MCF 10A (cell line): ENCODE results near the gene NKX2-8. TPM values are rescaled to one million over a fixed set of nuclear protein-coding genes. Genes with fewer than 3 reads are reported as not detected.
A peak's percentile ranks its signal among the peaks of the same experiment; 100 is the strongest.
"Not testable (repeated sequence)": the region's sequence is repeated elsewhere in the genome, so short reads cannot be mapped to it uniquely, and the experiment has no call there.

Source experiments
- BruUV-seq: library from RNA; stranded (reverse); fragments of 400-500 nt; replicated peaks from 2 replicates; lab custom pipeline; 2021; lab: Mats Ljungman, UMichigan
- CTCF ChIA-PET: fragments of 300-600 bp; sonication (Branson Sonifier 250); formaldehyde crosslinking; extraction: SDS; loops from one replicate; lab custom pipeline; 2021; ENCODE audit warnings: antibody characterized with exemption, inconsistent platforms; lab: Yijun Ruan, JAX
- POLR2A ChIA-PET: fragments of 300-600, 350-650 bp; sonication (Branson Sonifier 250); formaldehyde crosslinking; extraction: SDS; loops from one replicate; lab custom pipeline; 2020; ENCODE audit warnings: antibody characterized with exemption, inconsistent platforms; lab: Yijun Ruan, JAX
- DNase-seq: peaks from one replicate; pipeline ENCODE4 v3.0.0-alpha.2; 2018; ENCODE audit not compliant: unreplicated experiment
- H3K27ac Mint-ChIP-seq: one replicate; pipeline ENCODE4 v1.8.0; 2022; ENCODE audit warnings: mild to moderate bottlenecking, low read depth, mixed read lengths; ENCODE audit not compliant: unreplicated experiment
- H3K27me3 Mint-ChIP-seq: one replicate; pipeline ENCODE4 v1.8.0; 2022; ENCODE audit warnings: mixed read lengths; ENCODE audit not compliant: insufficient read depth, unreplicated experiment
- H3K36me3 Mint-ChIP-seq: one replicate; pipeline ENCODE4 v1.8.0; 2022; ENCODE audit warnings: mild to moderate bottlenecking, moderate library complexity, mixed read lengths; ENCODE audit not compliant: insufficient read depth, unreplicated experiment
- H3K4me1 Mint-ChIP-seq: one replicate; pipeline ENCODE4 v1.8.0; 2022; ENCODE audit warnings: mixed read lengths; ENCODE audit not compliant: insufficient read depth, unreplicated experiment
- H3K4me3 Mint-ChIP-seq: one replicate; pipeline ENCODE4 v1.8.0; 2022; ENCODE audit warnings: mild to moderate bottlenecking, moderate library complexity, mixed read lengths; ENCODE audit not compliant: unreplicated experiment
- H3K9me3 Mint-ChIP-seq: one replicate; pipeline ENCODE4 v1.8.0; 2022; ENCODE audit warnings: mixed read lengths; ENCODE audit not compliant: unreplicated experiment
- intact Hi-C: fragments of 100-400 bp; cut with micrococcal nuclease; formaldehyde crosslinking; loops from 2 replicates; pipeline ENCODE4 v1.14.1; 2022
- total RNA-seq: library from RNA; stranded (reverse); gene quantifications from 2 replicates; pipeline ENCODE4 v1.2.3, GENCODE V29; 2022
- TF ChIP-seq, protein P1 (sequence below): fragments of 200-600 bp; IDR thresholded peaks from one replicate; pipeline ENCODE4 v1.8.0; 2022; ENCODE audit warnings: antibody characterized with exemption, mild to moderate bottlenecking; ENCODE audit not compliant: unreplicated experiment

The NKX2-8 gene
- total RNA-seq, 1 experiment from 2014 or later: 4.8 TPM

DNA sequence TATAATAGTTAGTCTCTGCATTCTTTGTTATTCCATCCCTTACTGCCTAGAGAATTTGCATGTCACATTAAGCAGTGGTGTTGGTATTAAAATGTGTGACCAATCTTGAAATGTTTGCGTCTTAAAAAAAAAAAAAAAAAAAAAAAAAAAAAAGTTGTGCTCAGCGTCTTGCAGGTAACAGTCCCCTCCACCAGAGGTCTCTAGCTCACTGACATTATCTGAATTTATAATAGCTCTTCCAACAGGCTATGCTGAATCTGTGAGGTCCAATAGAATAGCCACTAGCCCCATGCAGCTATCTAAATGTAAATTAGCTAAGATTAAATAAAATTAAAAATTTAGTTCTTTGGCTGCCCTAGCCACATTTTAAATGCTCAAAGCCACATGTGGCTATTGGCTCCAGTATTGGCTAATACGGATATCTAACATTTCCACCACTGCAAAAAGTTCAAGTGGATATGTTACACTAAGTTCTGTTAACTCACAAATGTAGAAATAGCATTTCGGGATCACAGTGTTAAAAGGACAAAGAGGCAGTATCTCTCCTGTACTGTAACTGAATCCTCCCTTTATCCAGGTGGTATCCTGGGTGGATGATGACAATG lies 28.7 kb downstream of the NKX2-8 start:
- H3K4me3 Mint-ChIP-seq: no peak overlapping the region
- no peaks in the 10 kb centered on the region for H3K9me3 Mint-ChIP-seq
- TF ChIP-seq, protein P1, sequence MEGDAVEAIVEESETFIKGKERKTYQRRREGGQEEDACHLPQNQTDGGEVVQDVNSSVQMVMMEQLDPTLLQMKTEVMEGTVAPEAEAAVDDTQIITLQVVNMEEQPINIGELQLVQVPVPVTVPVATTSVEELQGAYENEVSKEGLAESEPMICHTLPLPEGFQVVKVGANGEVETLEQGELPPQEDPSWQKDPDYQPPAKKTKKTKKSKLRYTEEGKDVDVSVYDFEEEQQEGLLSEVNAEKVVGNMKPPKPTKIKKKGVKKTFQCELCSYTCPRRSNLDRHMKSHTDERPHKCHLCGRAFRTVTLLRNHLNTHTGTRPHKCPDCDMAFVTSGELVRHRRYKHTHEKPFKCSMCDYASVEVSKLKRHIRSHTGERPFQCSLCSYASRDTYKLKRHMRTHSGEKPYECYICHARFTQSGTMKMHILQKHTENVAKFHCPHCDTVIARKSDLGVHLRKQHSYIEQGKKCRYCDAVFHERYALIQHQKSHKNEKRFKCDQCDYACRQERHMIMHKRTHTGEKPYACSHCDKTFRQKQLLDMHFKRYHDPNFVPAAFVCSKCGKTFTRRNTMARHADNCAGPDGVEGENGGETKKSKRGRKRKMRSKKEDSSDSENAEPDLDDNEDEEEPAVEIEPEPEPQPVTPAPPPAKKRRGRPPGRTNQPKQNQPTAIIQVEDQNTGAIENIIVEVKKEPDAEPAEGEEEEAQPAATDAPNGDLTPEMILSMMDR: peak; percentile 56
- H3K36me3 Mint-ChIP-seq: no peaks in the 10 kb centered on the region
- POLR2A ChIA-PET: interaction anchor here (0.6 to 1.2 kb wide), 10 partner anchors 11 to 596 kb away, joined by 3 to 10 read pairs (median 4); partner anchors contain the start of gene MBIP
- peak; percentile 61 for DNase-seq
- CTCF ChIA-PET: interaction anchor here (0.5 to 7.5 kb wide), 82 partner anchors 8 to 1977 kb away, joined by 3 to 157 read pairs (median 4); partner anchors contain the start of genes NKX2-8 and SLC25A21
- no peaks in the 10 kb centered on the region for H3K27me3 Mint-ChIP-seq
- intact Hi-C loops: loop anchor here (1.0 to 2.0 kb wide), 4 partner anchors 52 to 597 kb away; no protein-coding TSS in a partner anchor
- no TSS peak for BruUV-seq
- H3K4me1 Mint-ChIP-seq: peaks cover 5% of the 10 kb centered on the region
- H3K27ac Mint-ChIP-seq: no peak overlapping the region

DNA sequence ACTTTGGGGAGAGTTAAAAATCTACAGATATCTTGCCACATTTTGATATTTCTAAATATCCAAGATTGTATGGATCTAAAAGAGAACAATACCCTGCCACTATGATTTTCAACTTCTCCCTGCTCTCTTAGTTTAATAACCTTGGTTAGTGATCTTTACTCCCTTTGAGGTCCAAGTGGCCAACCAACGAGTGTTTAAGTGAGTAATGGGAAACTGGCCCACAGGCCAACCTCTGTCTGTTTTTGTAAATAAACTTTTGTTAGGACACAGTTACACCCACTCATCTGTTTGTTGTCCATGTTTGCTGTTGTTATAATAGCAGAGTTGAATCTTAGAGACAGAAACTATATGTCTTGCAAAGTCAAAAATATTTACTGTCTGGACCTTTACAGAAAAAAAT lies 31.5 kb downstream of the NKX2-8 start:
- Mint-ChIP-seq H3K4me3 (no peak overlapping the region), H3K27ac (no peak overlapping the region), H3K27me3 (no peaks in the 10 kb centered on the region), H3K4me1 (no peaks in the 10 kb centered on the region), H3K9me3 (no peaks in the 10 kb centered on the region), H3K36me3 (no peaks in the 10 kb centered on the region)
- CTCF ChIA-PET: interaction anchor here (1.2 to 7.5 kb wide), 2 partner anchors 54 to 600 kb away, joined by 5 to 117 read pairs; no protein-coding TSS in a partner anchor
- intact Hi-C loops: no loop called here
- POLR2A ChIA-PET: no interaction called here
- DNase-seq: no peak
- no TSS peak for BruUV-seq
- TF ChIP-seq, protein P1: no peak

GRCh38 chr14:36544280-36544679 lies 38.1 kb downstream of the NKX2-8 start:
- intact Hi-C loops, H3K4me3 Mint-ChIP-seq, H3K9me3 Mint-ChIP-seq, H3K36me3 Mint-ChIP-seq, H3K27me3 Mint-ChIP-seq, H3K27ac Mint-ChIP-seq, DNase-seq, BruUV-seq, H3K4me1 Mint-ChIP-seq: not testable (repeated sequence)
- ChIA-PET POLR2A (interaction anchor here (0.6 to 1.4 kb wide), 2 partner anchors 11 to 509 kb away, joined by 3 read pairs; no protein-coding TSS in a partner anchor), CTCF (interaction anchor here (0.7 to 4.4 kb wide), 5 partner anchors 10 to 375 kb away, joined by 3 to 48 read pairs (median 3); no protein-coding TSS in a partner anchor)

- CTCF ChIA-PET: interaction anchor here (0.5 to 4.0 kb wide), 10 partner anchors 10 to 658 kb away, joined by 3 to 28 read pairs (median 3); partner anchors contain the start of gene NKX2-1
- no TSS peak for BruUV-seq
- no peak overlapping the region for H3K4me3 Mint-ChIP-seq
- H3K9me3 Mint-ChIP-seq: no peaks in the 10 kb centered on the region
- H3K36me3 Mint-ChIP-seq: peaks cover 5% of the 10 kb centered on the region
- POLR2A ChIA-PET: no interaction called here
- no peak overlapping the region for H3K27ac Mint-ChIP-seq
- H3K4me1 Mint-ChIP-seq: no peaks in the 10 kb centered on the region
- H3K27me3 Mint-ChIP-seq: peaks cover 45% of the 10 kb centered on the region
- TF ChIP-seq, protein P1: no peak
- intact Hi-C loops: no loop called here
- DNase-seq: no peak
Observed at GRCh38 chr14:36538051-36538450, 44.4 kb downstream of the NKX2-8 start.

Other genes starting within 250 kb of the NKX2-8 start
- gene NKX2-1, start 62.4 kb downstream of the NKX2-8 start, total RNA-seq: not detected in 2 replicates
- 5.5 and 7.3 TPM in 2 replicates for gene PAX9, start 79.2 kb upstream of the NKX2-8 start, total RNA-seq